ENCODE measurements around the gene SSX4B.
"Not testable (repeated sequence)": the region's sequence is repeated elsewhere in the genome, so short reads cannot be mapped to it uniquely, and the experiment has no call there.

Gene SSX4B, protein sequence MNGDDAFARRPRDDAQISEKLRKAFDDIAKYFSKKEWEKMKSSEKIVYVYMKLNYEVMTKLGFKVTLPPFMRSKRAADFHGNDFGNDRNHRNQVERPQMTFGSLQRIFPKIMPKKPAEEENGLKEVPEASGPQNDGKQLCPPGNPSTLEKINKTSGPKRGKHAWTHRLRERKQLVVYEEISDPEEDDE

GRCh38 chrX:48411860-48412259 lies at the start of gene SSX4B:
SSX4B (minus strand) TSS chrX:48411960; CDS start chrX:48411372, 588 bp downstream.
- in situ Hi-C loops (cut with MboI; ENCODE audit: low pct_unique_long_range_greater_than_20kb, low sequenced_read_pairs, unreplicated experiment); DNase-seq (ENCODE audit: low spot score): not testable (repeated sequence)

DNA sequence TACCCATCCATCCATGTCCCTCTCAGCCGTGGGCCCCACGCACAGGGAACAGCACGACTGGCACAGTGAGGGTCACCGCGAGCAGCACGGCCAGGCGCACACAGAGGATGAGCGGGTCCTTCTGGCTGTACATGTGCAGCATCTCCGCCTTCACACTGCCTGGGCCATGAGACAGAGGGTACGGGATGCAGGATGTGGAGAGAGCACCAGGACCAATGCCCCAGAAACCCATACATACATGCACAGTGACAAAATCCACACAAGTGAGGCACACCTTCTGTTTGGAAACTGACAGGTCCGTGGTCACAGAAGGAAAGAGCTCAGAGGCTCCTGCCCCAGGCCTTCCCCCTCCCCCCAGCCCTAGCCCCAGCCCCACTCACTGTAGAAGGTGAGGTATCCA lies 48.8 kb upstream of the SSX4B start:
- TF ChIP-seq CTCF (IDR thresholded peaks at IDR 0.05; ENCODE audit: extremely low read depth, insufficient read depth, missing control alignments) = no peak
- DNase-seq (ENCODE audit: low spot score) = no peak
- in situ Hi-C loops (cut with MboI; ENCODE audit: low pct_unique_long_range_greater_than_20kb, low sequenced_read_pairs, unreplicated experiment) = no loop called here

DNA sequence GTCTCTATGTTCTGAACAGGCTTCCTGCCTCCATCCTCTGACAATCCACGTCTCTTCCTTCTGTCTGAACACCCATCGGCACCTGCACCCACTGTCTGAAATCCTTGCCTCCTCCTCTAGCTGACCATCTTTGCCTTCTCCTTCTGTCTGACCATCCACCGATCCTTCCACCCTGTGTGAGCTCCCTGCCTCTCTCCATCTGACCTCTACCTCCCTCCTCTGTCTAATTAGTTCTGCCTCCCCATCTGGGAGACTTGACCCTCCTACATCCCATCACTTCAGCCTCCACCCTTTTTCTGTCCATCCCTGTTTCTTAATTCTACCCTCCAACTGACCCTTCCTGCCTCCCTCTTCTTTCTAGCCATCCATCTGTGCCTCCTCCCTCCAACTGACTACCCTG lies 48.3 kb upstream of the SSX4B start:
- DNase-seq (ENCODE audit: low spot score) = no peak
- no peak for TF ChIP-seq CTCF (IDR thresholded peaks at IDR 0.05; ENCODE audit: extremely low read depth, insufficient read depth, missing control alignments)
- in situ Hi-C loops (cut with MboI; ENCODE audit: low pct_unique_long_range_greater_than_20kb, low sequenced_read_pairs, unreplicated experiment) = no loop called here

GRCh38 chrX:48459483-48459882 lies 47.7 kb upstream of the SSX4B start:
- no peak for TF ChIP-seq CTCF (IDR thresholded peaks at IDR 0.05; ENCODE audit: extremely low read depth, insufficient read depth, missing control alignments)
- DNase-seq (ENCODE audit: low spot score) = no peak
- in situ Hi-C loops (cut with MboI; ENCODE audit: low pct_unique_long_range_greater_than_20kb, low sequenced_read_pairs, unreplicated experiment) = no loop called here

DNA sequence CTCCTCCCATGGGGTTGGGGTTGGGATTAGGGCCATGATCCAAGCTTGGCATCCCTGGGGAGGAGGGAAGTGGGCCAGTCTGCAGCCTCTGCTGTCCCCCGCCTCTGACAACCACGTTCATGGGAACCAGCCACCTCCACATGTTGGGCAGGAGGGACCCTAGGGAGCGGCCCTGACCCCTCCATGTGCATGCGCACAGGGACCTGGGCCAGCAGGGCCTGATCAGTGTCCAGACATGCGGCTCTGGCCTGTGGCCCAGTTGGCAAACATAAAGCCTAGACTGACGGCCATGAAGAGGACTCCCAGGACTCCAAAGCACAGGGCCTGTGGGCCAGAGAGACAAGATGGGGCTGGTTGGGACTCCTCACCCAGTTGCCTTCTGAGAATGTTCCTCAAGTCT lies 47.0 kb upstream of the SSX4B start:
- in situ Hi-C loops (cut with MboI; ENCODE audit: low pct_unique_long_range_greater_than_20kb, low sequenced_read_pairs, unreplicated experiment) = no loop called here
- TF ChIP-seq CTCF (IDR thresholded peaks at IDR 0.05; ENCODE audit: extremely low read depth, insufficient read depth, missing control alignments) = no peak
- DNase-seq (ENCODE audit: low spot score) = no peak

GRCh38 chrX:48456628-48457331 lies 45.0 kb upstream of the SSX4B start:
- in situ Hi-C loops (cut with MboI; ENCODE audit: low pct_unique_long_range_greater_than_20kb, low sequenced_read_pairs, unreplicated experiment) = no loop called here
- TF ChIP-seq CTCF (IDR thresholded peaks at IDR 0.05; ENCODE audit: extremely low read depth, insufficient read depth, missing control alignments) = no peak
- DNase-seq (ENCODE audit: low spot score) = no peak

DNA sequence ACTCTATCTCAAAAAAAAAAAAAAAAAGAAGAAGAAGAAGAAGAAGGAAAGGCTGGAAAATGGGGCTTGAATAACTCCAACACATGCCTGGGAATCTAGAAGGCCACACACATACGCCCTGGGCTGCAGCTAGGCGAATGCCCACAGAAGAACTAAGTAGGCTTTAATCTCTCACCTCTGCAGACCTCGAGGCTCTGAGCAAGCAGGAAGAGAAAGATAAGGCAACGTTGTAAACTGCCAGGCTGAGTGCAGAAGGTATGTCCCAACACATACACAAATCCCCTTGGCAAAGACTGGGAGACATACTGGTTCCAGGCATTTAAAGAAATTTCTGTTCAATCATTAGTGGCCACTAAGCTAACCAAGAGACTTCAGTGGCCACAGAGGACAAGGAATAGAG lies 39.9 kb upstream of the SSX4B start:
- no peak for DNase-seq (ENCODE audit: low spot score)
- in situ Hi-C loops (cut with MboI; ENCODE audit: low pct_unique_long_range_greater_than_20kb, low sequenced_read_pairs, unreplicated experiment) = no loop called here
- TF ChIP-seq CTCF (IDR thresholded peaks at IDR 0.05; ENCODE audit: extremely low read depth, insufficient read depth, missing control alignments) = no peak

Data from GM13977 (cell line).